Activated CD4-positive, alpha-beta T cell treated with anti-CD3 and anti-CD28 coated beads, Interleukin-2, amount 10 ng/mL, durations not matched to agents 7 days and 5 days (primary cell): ENCODE measurements around the gene C20orf202. TPM values are rescaled to one million over a fixed set of nuclear protein-coding genes. Genes with fewer than 3 reads are reported as not detected.

ENCODE experiments used
- CTCF ChIA-PET: fragments of 350-600 bp; sonication (Branson Sonifier 250); formaldehyde crosslinking; loops from one replicate; lab custom pipeline; 2021; ENCODE audit warnings: antibody characterized with exemption; lab: Charles Lee
- POLR2A ChIA-PET: fragments of 350-600 bp; sonication (Branson Sonifier 250); formaldehyde crosslinking; loops from one replicate; lab custom pipeline; 2021; ENCODE audit warnings: antibody characterized with exemption; lab: Charles Lee
- DNase-seq: peaks from one replicate; pipeline ENCODE4 v3.0.0-alpha.2; 2020
- H3K27ac Mint-ChIP-seq: one replicate; pipeline ENCODE4 v1.8.0; 2021; ENCODE audit warnings: mild to moderate bottlenecking, moderate library complexity, mixed read lengths
- H3K27me3 Mint-ChIP-seq: one replicate; pipeline ENCODE4 v1.8.0; 2021; ENCODE audit warnings: mixed read lengths
- H3K36me3 Mint-ChIP-seq: one replicate; pipeline ENCODE4 v1.8.0; 2021; ENCODE audit warnings: low read depth, mixed read lengths
- H3K4me1 Mint-ChIP-seq: one replicate; pipeline ENCODE4 v1.8.0; 2021; ENCODE audit warnings: mixed read lengths
- H3K4me3 Mint-ChIP-seq: one replicate; pipeline ENCODE4 v1.8.0; 2021; ENCODE audit warnings: mild to moderate bottlenecking, moderate library complexity, mixed read lengths
- H3K9me3 Mint-ChIP-seq: one replicate; pipeline ENCODE4 v1.8.0; 2021; ENCODE audit warnings: mixed read lengths
- total RNA-seq, 2 experiments: library from RNA; stranded (reverse); gene quantifications; one replicate each; pipeline ENCODE4 v1.2.3, GENCODE V29; 2021

The C20orf202 gene
- total RNA-seq, 2 experiments from 2014 or later = not detected

GRCh38 chr20:1171461-1172093 is 31.7 kb upstream of the C20orf202 start:
- Mint-ChIP-seq H3K4me1 (no peaks in the 10 kb centered on the region), H3K27me3 (no peaks in the 10 kb centered on the region), H3K4me3 (no peak overlapping the region), H3K9me3 (no peaks in the 10 kb centered on the region), H3K36me3 (peaks cover 39% of the 10 kb centered on the region), H3K27ac (no peak overlapping the region)
- ChIA-PET POLR2A (interaction anchor here (0.6 kb wide), 1 partner anchor 21 kb away, joined by 5 read pairs; no protein-coding TSS in a partner anchor), CTCF (interaction anchor here (0.8 to 1.3 kb wide), 3 partner anchors 11 to 362 kb away, joined by 3 to 5 read pairs (median 3); no protein-coding TSS in a partner anchor)
- DNase-seq = peak; percentile 41

GRCh38 chr20:1173698-1174097 is 29.6 kb upstream of the C20orf202 start:
- H3K4me3 Mint-ChIP-seq = no peak overlapping the region
- POLR2A ChIA-PET = no interaction called here
- peaks cover 21% of the 10 kb centered on the region for H3K36me3 Mint-ChIP-seq
- no peak overlapping the region for H3K27ac Mint-ChIP-seq
- H3K27me3 Mint-ChIP-seq = no peaks in the 10 kb centered on the region
- CTCF ChIA-PET = interaction anchor here (0.6 kb wide), 1 partner anchor 45 kb away, joined by 4 read pairs; no protein-coding TSS in a partner anchor
- no peaks in the 10 kb centered on the region for H3K9me3 Mint-ChIP-seq
- no peaks in the 10 kb centered on the region for H3K4me1 Mint-ChIP-seq
- DNase-seq = no peak

- POLR2A ChIA-PET = no interaction called here
- no peaks in the 10 kb centered on the region for H3K27me3 Mint-ChIP-seq
- H3K4me1 Mint-ChIP-seq = no peaks in the 10 kb centered on the region
- no peak for DNase-seq
- H3K36me3 Mint-ChIP-seq = peaks cover 14% of the 10 kb centered on the region
- no peak overlapping the region for H3K4me3 Mint-ChIP-seq
- H3K9me3 Mint-ChIP-seq = no peaks in the 10 kb centered on the region
- no peak overlapping the region for H3K27ac Mint-ChIP-seq
- CTCF ChIA-PET = interaction anchor here (1.8 kb wide), 1 partner anchor 9 kb away, joined by 6 read pairs; no protein-coding TSS in a partner anchor
These were observed 28.5 kb upstream of the C20orf202 start for GRCh38 chr20:1174787-1175186.

GRCh38 chr20:1177680-1178079 is 25.6 kb upstream of the C20orf202 start:
- Mint-ChIP-seq H3K27ac (no peak overlapping the region), H3K27me3 (peaks cover 6% of the 10 kb centered on the region)
- POLR2A ChIA-PET = no interaction called here

GRCh38 chr20:1178103-1178502 is 25.2 kb upstream of the C20orf202 start:
- no peak overlapping the region for H3K4me3 Mint-ChIP-seq
- ChIA-PET POLR2A (no interaction called here), CTCF (interaction anchor here (1.2 to 1.9 kb wide), 2 partner anchors 23 to 27 kb away, joined by 3 to 4 read pairs; no protein-coding TSS in a partner anchor)
- H3K36me3 Mint-ChIP-seq = peaks cover 6% of the 10 kb centered on the region
- no peaks in the 10 kb centered on the region for H3K4me1 Mint-ChIP-seq
- H3K27me3 Mint-ChIP-seq = peaks cover 9% of the 10 kb centered on the region
- no peak for DNase-seq
- no peaks in the 10 kb centered on the region for H3K9me3 Mint-ChIP-seq
- H3K27ac Mint-ChIP-seq = no peak overlapping the region

More at GRCh38 chr20:1177680-1178079, 25.6 kb upstream of the C20orf202 start:
- Mint-ChIP-seq H3K4me1 (no peaks in the 10 kb centered on the region), H3K9me3 (no peaks in the 10 kb centered on the region), H3K4me3 (no peak overlapping the region), H3K36me3 (peaks cover 6% of the 10 kb centered on the region)
- DNase-seq = no peak
- CTCF ChIA-PET = interaction anchor here (1.9 kb wide), 1 partner anchor 27 kb away, joined by 4 read pairs; no protein-coding TSS in a partner anchor

GRCh38 chr20:1178623-1179022 is 24.6 kb upstream of the C20orf202 start:
- Mint-ChIP-seq H3K36me3 (peaks cover 6% of the 10 kb centered on the region), H3K27ac (no peak overlapping the region), H3K27me3 (peaks cover 14% of the 10 kb centered on the region), H3K9me3 (no peaks in the 10 kb centered on the region), H3K4me1 (no peaks in the 10 kb centered on the region), H3K4me3 (no peak overlapping the region)
- POLR2A ChIA-PET = no interaction called here
- DNase-seq = no peak
- CTCF ChIA-PET = interaction anchor here (1.2 to 1.9 kb wide), 2 partner anchors 23 to 28 kb away, joined by 3 to 4 read pairs; no protein-coding TSS in a partner anchor

- Mint-ChIP-seq H3K27ac (no peak overlapping the region), H3K27me3 (peaks cover 27% of the 10 kb centered on the region), H3K9me3 (no peaks in the 10 kb centered on the region), H3K36me3 (no peaks in the 10 kb centered on the region), H3K4me1 (peaks cover 8% of the 10 kb centered on the region), H3K4me3 (no peak overlapping the region)
- ChIA-PET CTCF (interaction anchor here (1.7 kb wide), 1 partner anchor 32 kb away, joined by 4 read pairs; no protein-coding TSS in a partner anchor), POLR2A (no interaction called here)
- DNase-seq = no peak
These were observed 22.3 kb upstream of the C20orf202 start for GRCh38 chr20:1180949-1181348.

- no peak overlapping the region for H3K4me3 Mint-ChIP-seq
- H3K27me3 Mint-ChIP-seq = peaks cover 31% of the 10 kb centered on the region
- H3K4me1 Mint-ChIP-seq = peaks cover 10% of the 10 kb centered on the region
- no peaks in the 10 kb centered on the region for H3K36me3 Mint-ChIP-seq
- CTCF ChIA-PET = no interaction called here
- no peak overlapping the region for H3K27ac Mint-ChIP-seq
- no peak for DNase-seq
- H3K9me3 Mint-ChIP-seq = no peaks in the 10 kb centered on the region
- POLR2A ChIA-PET = no interaction called here
These were observed 21.1 kb upstream of the C20orf202 start for GRCh38 chr20:1182106-1182505.

- Mint-ChIP-seq H3K27ac (peak overlapping the region; percentile 44), H3K27me3 (peaks cover 31% of the 10 kb centered on the region), H3K36me3 (no peaks in the 10 kb centered on the region), H3K4me1 (peaks cover 10% of the 10 kb centered on the region), H3K4me3 (no peak overlapping the region), H3K9me3 (no peaks in the 10 kb centered on the region)
- CTCF ChIA-PET = interaction anchor here (1.4 to 2.1 kb wide), 2 partner anchors 7 to 17 kb away, joined by 6 read pairs; no protein-coding TSS in a partner anchor
- DNase-seq = no peak
- POLR2A ChIA-PET = no interaction called here
These were observed 20.1 kb upstream of the C20orf202 start for GRCh38 chr20:1183153-1183552.

GRCh38 chr20:1184260-1184637 is 19.0 kb upstream of the C20orf202 start:
- peaks cover 33% of the 10 kb centered on the region for H3K27me3 Mint-ChIP-seq
- H3K4me3 Mint-ChIP-seq = peak overlapping the region; percentile 63
- DNase-seq = no peak
- H3K27ac Mint-ChIP-seq = no peak overlapping the region
- H3K9me3 Mint-ChIP-seq = no peaks in the 10 kb centered on the region
- POLR2A ChIA-PET = no interaction called here
- CTCF ChIA-PET = interaction anchor here (1.4 to 2.1 kb wide), 2 partner anchors 8 to 16 kb away, joined by 6 read pairs; no protein-coding TSS in a partner anchor
- peaks cover 10% of the 10 kb centered on the region for H3K4me1 Mint-ChIP-seq
- H3K36me3 Mint-ChIP-seq = no peaks in the 10 kb centered on the region

- Mint-ChIP-seq H3K36me3 (no peaks in the 10 kb centered on the region), H3K27ac (no peak within 1 kb of the TSS), H3K9me3 (no peaks in the 10 kb centered on the region), H3K27me3 (peaks cover 38% of the 10 kb centered on the region), H3K4me3 (peak within 1 kb of the TSS; percentile 63), H3K4me1 (peaks cover 10% of the 10 kb centered on the region)
- POLR2A ChIA-PET = no interaction called here
- CTCF ChIA-PET = interaction anchor here (0.9 to 2.1 kb wide), 3 partner anchors 9 to 100 kb away, joined by 3 to 6 read pairs (median 6); no protein-coding TSS in a partner anchor
- DNase-seq = no peak
These were observed 18.5 kb upstream of the C20orf202 start, which contains the start of gene TMEM74B for GRCh38 chr20:1184638-1185315. Gene TMEM74B (minus strand): TSS chr20:1184981. CDS start chr20:1183801, 1,180 bp downstream.

- Mint-ChIP-seq H3K4me1 (peaks cover 10% of the 10 kb centered on the region), H3K36me3 (no peaks in the 10 kb centered on the region), H3K27ac (no peak overlapping the region), H3K9me3 (no peaks in the 10 kb centered on the region), H3K27me3 (peaks cover 44% of the 10 kb centered on the region), H3K4me3 (no peak overlapping the region)
- ChIA-PET POLR2A (no interaction called here), CTCF (interaction anchor here (0.5 to 2.1 kb wide), 3 partner anchors 15 to 365 kb away, joined by 3 to 6 read pairs (median 3); no protein-coding TSS in a partner anchor)
- DNase-seq = peak; percentile 7
These were observed 17.9 kb upstream of the C20orf202 start for GRCh38 chr20:1185316-1185741.
